Rectal smooth muscle tissue (tissue), 1 donor: ENCODE measurements around the gene LRPAP1.

Source experiments
- H3K27ac ChIP-seq: one replicate; pipeline ENCODE4 v1.7.0; 2013; ENCODE audit warnings: low read depth, low read length, inconsistent platforms
- H3K27me3 ChIP-seq: one replicate; pipeline ENCODE4 v1.7.0; 2013; ENCODE audit warnings: low read length; ENCODE audit not compliant: control insufficient read depth, insufficient read depth
- H3K36me3 ChIP-seq: one replicate; pipeline ENCODE4 v1.7.0; 2013; ENCODE audit warnings: low read length; ENCODE audit not compliant: control insufficient read depth, insufficient read depth
- H3K4me1 ChIP-seq: one replicate; pipeline ENCODE4 v1.7.0; 2013; ENCODE audit warnings: low read length; ENCODE audit not compliant: control insufficient read depth, insufficient read depth
- H3K4me3 ChIP-seq: one replicate; pipeline ENCODE4 v1.7.0; 2013; ENCODE audit warnings: low read length
- H3K9ac ChIP-seq: one replicate; pipeline ENCODE4 v1.7.0; 2013; ENCODE audit warnings: low read length

LRPAP1 gene

DNA sequence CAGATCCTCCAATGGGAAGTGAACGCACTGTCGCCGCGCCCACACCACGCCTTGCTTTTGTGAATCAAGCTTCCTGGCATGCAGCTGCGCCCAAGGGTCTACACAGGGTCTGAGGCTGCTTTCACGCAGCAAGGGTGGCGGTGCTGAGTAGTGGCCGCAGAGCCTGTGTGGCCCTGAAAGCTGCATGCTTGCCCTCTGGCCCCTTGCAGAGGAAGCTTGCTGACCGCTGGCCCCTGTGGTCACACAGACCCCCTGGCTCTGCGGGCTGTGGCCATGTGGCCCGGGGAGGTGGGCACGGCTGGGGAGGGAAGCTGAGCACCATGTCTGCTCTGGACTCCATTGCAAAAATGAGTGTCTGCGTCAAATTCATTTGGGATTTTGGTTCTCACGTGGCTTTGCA, 60.3 kb downstream of the LRPAP1 start:
- Histone ChIP-seq H3K9ac (no peak overlapping the region), H3K36me3 (no peaks in the 10 kb centered on the region), H3K27me3 (peaks cover 6% of the 10 kb centered on the region), H3K4me3 (no peak overlapping the region), H3K27ac (no peak overlapping the region), H3K4me1 (no peaks in the 10 kb centered on the region)

DNA sequence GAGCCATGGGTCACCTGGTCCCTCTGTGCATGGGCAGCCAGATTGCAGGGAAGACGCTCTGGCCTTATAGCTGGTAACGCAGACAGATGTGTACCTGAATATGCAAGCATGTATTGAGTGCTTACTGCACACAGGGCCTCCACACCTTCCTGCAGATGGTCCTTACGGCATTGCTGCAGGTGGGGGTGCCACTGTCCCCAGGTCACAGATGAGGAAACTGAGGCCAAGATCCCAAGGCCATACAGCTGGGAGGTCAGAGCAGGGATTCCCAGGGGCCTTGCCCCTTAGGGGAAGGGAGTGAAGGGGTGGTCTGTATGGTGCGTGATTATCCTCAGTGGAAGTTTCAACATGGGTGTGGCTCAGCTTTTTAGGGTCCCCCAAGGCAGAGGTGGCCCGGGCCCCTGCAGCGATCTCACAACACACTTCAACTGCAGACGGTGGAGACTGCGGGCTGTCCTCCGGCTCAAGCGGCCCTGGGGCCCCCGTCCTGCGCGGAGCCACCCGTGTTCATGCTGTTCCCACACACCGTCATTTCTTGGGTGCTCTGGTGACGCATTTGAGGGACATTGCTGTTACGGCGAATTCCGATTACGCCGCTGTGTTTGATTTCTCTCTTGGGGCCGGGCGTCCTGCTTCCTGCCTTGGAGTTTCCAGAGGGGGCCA, 61.0 kb downstream of the LRPAP1 start:
- H3K36me3 ChIP-seq, result no peaks in the 10 kb centered on the region
- peaks cover 6% of the 10 kb centered on the region for H3K27me3 ChIP-seq
- H3K27ac ChIP-seq, result no peak overlapping the region

DNA sequence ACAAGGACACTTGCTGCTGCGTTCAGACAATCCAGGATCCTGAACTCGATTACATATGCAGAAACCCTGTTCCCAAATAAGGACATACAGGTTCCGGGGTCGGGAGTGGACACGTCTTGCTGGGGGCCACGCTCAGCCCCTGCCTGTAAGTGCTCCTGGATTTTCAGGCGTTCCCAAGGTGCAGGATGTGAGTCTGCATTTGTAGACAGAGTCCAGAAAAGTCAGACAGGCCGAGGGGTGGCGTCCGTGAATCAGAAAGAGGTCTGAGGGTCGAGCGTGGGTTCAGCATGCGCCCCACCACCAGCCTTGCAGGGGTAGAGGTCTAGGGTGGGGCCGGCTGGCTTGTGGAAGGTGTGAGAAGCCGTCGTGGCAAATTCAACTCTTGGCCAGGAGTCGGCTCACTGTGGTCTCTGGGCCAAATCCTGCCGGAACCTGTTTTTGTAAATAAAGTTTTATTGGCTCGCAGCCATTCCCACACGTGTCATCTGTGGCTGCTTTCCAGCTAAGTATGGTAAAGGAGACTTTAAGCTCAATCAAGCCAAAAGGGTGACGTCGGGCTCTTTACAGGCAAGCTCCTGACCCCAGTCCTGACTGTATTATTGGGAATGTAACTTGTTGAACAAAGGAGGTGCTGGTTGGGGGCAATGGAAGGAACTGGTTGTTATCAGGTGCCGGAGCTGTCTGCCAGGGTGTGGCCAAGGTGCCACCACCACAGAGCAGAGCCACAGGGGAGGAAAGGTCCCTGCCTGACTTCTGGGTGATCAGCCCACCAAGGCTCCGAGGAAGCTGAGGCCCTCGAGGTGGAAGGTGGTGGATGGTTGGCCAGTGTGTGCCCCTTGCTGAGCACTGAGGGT, 61.8 kb downstream of the LRPAP1 start:
- H3K9ac ChIP-seq, result no peak overlapping the region
- no peaks in the 10 kb centered on the region for H3K4me1 ChIP-seq
- no peaks in the 10 kb centered on the region for H3K36me3 ChIP-seq
- H3K27ac ChIP-seq, result no peak overlapping the region
- H3K4me3 ChIP-seq, result no peak overlapping the region
- H3K27me3 ChIP-seq, result peaks cover 6% of the 10 kb centered on the region

More for the DNA sequence above, 61.0 kb downstream of the LRPAP1 start:
- Histone ChIP-seq H3K9ac (no peak overlapping the region), H3K4me3 (no peak overlapping the region), H3K4me1 (no peaks in the 10 kb centered on the region)

DNA sequence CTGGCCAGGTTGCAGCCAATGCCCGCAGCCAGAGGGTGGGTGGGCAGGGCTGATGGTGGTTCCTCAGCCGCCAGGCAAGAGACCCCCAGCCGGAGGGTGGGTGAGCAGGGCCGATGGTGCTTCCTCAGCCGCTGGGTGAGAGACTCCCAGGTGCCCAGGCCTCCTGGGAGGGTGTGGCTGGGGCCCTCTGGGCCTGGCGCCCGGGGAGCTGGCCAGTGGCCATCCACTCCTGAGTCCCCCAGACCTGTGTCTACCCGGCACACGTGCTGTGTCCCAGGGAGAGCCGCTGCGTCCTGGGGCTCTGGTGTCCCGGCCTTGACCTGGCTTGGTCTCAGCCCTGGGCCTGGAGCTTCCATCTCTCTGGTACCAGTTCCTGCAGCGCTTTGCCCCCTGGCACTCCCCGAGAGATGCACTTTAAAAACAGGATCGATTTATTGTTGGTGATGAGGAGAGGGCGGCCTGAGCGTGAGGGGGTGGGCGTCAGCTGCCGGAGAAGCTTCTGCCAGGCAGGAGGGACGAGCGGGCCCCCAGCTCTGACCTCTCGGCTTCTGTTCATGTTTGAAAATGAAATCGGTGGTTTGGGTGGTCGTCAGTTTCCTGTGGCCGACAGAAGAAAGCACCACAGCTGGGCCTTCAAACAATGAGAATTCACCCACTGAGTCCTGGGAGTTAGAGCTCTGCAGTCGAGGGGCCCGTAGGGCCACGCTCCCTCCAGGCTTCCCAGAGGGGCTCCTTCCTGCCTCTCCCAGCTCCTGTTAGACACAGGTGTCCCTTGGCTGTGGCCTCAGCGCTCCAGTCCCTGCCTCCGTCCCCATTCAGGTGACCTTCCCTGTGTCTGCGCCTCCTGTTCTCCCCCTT, 62.6 kb downstream of the LRPAP1 start:
- no peaks in the 10 kb centered on the region for H3K36me3 ChIP-seq
- H3K27me3 ChIP-seq, result peaks cover 6% of the 10 kb centered on the region
- no peak overlapping the region for H3K9ac ChIP-seq
- no peaks in the 10 kb centered on the region for H3K4me1 ChIP-seq
- H3K4me3 ChIP-seq, result no peak overlapping the region
- no peak overlapping the region for H3K27ac ChIP-seq

DNA sequence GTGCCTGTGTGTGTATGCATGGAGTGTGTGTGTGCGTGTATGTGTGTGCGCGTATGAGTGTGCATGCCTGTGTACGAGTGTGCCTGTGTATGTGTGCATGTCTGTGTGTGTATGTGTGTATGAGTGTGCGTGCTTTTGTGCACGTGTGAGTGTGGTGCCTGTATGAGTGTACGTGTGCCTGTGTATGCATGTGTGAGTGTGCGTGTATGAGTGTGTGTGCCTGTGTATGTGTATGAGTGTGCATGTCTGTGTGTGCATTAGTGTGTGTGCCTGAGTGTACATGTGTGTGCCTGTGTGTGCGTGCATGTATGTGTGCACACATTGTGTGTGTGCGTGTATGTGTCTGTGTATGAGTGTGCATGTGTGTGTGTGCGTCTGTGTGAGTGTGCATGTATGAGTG, 63.4 kb downstream of the LRPAP1 start:
- Histone ChIP-seq H3K4me3 (no peak overlapping the region), H3K4me1 (no peaks in the 10 kb centered on the region), H3K27me3 (peaks cover 10% of the 10 kb centered on the region), H3K36me3 (no peaks in the 10 kb centered on the region), H3K27ac (no peak overlapping the region), H3K9ac (no peak overlapping the region)

DNA sequence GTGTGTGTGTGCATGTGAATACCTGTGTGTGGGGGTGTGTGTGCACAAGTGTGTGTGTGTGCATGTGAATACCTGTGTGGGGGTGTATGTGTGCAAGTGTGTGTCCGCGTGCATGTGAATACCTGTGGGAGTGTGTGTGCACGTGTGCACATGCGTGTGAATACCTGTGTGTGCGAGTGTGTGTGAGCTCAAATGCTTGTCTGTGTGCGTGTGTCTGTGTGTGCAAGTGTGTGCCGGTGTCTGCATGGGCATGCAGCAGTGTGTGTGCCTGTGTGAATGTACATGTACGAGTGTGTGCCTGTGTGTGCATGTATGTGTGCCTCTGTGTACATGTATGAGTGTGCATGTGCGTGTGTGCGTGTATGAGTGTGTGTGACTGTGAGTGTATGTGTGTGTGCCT, 64.1 kb downstream of the LRPAP1 start:
- H3K36me3 ChIP-seq, result no peaks in the 10 kb centered on the region
- no peak overlapping the region for H3K27ac ChIP-seq
- H3K9ac ChIP-seq, result no peak overlapping the region
- no peak overlapping the region for H3K4me3 ChIP-seq
- peaks cover 11% of the 10 kb centered on the region for H3K27me3 ChIP-seq
- H3K4me1 ChIP-seq, result no peaks in the 10 kb centered on the region

DNA sequence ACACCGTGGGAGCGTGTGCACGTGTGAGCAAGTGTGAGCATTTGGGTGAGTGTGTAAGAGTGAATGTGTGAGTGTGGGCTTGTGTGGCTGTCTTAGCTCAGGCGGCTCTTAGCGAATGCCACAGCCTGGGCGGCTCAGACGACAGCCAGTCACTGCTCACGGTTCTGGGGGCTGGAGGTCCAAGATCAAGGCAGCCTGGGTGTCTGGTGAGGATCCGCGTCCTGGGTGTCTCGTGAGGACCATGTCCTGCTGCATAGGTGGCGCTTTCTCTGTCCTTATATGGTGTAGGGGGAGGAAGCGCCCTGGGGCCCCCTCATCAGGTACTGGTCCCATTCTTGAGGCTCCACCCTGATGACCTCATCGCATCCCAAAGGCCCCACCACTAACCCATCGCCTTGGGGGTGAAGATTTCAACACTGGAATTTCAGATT, 64.6 kb downstream of the LRPAP1 start:
- Histone ChIP-seq H3K4me3 (no peak overlapping the region), H3K36me3 (no peaks in the 10 kb centered on the region), H3K27ac (no peak overlapping the region), H3K27me3 (peaks cover 13% of the 10 kb centered on the region), H3K4me1 (no peaks in the 10 kb centered on the region), H3K9ac (no peak overlapping the region)

DNA sequence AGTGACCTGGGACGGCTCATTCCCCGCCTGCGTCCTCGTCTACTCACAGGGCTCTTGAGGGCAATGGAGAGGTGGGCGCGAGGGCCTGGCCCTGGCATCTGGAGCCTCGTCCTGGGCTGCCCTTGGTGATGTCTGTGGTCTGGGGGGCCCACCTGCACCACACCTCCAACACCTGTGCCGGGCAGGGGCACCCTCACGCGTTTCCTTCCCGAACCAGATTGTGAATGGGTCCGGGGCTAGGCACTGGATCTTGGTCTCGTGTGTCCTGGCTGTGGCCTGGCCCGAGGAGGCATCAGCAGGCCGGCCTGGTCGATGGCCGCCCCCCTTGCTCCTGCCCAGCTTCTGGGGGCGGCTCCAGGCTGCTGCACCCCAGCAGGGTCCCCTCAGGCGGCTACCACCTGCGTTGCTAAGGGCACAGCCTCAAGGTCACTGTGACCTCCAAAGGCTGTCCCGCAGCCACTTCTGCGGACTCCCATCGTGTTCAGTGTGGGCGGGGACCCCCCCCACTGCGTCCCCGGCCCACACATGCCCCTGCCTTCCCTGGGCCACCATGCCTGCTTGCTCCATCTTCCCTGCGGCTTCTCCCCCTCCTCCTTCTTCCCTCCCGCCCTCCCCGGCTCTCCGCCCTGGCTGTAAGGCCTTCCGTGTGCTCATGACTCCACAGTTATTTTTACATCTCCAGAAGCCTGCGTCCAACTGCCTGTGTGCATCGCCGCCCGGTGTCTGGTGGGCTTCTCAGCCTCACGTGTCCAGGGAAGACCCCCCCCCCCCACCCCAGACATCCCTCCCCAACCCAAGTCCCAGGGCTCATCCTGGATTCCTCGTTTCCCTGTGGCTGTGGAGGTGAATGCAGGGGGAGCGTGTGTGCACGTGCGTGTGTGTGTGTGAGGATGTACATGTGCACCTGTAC, 65.3 kb downstream of the LRPAP1 start:
- no peaks in the 10 kb centered on the region for H3K36me3 ChIP-seq
- no peak overlapping the region for H3K9ac ChIP-seq
- no peak overlapping the region for H3K27ac ChIP-seq
- no peaks in the 10 kb centered on the region for H3K4me1 ChIP-seq
- H3K27me3 ChIP-seq, result peaks cover 16% of the 10 kb centered on the region
- H3K4me3 ChIP-seq, result no peak overlapping the region

DNA sequence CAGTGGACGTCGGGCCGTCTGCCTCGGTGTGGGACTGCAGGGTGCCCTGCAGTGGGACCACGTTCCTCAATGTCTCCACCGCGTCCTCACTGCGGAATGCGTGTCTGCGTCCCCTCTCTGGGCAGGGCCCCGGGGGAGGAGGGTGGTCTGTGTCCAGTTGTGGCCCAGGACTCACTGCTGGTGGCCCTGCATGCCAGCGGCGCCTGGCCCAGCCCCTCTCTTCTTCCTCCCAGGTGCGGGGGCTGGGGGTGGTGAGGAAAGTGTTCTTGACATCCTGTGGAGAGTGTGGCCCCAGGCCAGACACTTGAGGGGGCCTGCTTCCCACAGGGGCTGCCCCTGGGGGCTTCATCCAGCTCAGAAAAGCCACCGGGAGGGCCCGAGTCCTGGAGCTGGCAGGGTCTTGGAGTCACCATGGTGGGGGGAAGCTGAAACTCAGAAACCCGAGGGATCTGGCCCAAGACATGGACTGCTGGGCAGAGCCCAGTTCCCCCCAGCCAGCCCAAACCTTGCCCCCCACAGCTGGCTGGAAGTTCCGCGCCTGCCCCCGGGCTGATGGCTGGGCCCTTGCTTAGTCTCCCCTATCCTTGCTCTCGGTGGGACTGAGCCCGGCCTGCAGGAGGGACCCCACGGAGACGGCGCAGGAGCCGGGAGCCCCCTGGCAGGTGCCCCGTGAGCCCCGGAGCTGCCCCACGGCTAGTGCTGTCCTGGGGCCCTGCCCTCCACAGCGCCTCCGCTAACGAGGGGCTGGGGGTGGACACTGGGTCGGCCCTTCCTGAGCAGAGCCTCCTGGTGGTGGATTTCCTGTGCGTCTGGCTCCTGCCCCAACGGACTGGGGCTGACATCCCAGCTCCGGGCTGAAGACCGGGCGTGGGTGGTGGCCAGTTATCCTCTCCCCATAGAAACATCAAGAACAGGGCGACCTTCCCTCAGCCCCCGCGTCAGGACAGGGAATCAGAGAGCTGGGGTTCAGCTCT, 66.2 kb downstream of the LRPAP1 start:
- H3K36me3 ChIP-seq, result no peaks in the 10 kb centered on the region
- peaks cover 16% of the 10 kb centered on the region for H3K27me3 ChIP-seq
- no peak overlapping the region for H3K9ac ChIP-seq
- H3K4me1 ChIP-seq, result no peaks in the 10 kb centered on the region
- H3K4me3 ChIP-seq, result no peak overlapping the region
- H3K27ac ChIP-seq, result no peak overlapping the region

DNA sequence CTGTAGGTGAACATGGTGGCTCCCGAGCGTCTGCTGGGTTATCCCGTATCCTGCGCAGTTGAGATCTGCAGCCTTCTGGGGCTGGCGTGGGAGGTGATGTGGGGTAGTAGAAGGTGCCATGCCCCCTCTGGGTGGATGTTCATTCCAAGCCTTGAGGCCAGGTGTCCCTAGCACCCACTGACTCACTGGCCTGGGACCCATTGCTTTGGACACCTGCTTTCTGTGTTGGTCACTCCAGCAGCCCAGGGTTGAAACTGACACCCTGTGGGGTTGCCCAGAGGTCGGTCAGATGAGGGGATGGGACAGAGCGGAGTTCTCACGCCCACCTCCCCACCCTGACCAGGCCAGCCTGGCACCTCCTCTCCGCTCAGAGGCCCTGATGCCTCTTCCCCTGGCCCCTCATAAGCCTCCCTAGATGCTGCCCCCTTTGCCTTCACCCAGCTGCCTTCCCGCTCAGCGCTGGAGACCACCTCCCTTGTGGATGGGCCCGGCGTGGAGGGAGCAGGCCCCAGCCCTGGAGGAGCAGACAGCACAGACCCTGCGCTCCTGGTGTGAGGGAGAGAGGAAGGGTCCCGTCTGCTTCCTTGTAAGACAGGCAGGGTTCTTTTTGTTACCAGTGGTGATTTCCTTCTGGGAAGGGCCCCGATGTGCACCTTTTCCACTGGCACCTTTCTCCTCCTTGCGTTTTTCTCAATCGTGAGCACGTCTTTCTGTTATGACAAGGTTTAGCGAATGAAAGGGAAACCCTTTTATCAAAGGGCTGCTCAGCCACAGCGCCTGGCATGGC, 67.1 kb downstream of the LRPAP1 start:
- Histone ChIP-seq H3K27ac (no peak overlapping the region), H3K4me3 (no peak overlapping the region), H3K27me3 (peaks cover 13% of the 10 kb centered on the region), H3K4me1 (no peaks in the 10 kb centered on the region), H3K36me3 (no peaks in the 10 kb centered on the region), H3K9ac (no peak overlapping the region)
